GM19043 (cell line): ENCODE results near the gene PPP1R14C.
"Not testable (repeated sequence)": the region's sequence is repeated elsewhere in the genome, so short reads cannot be mapped to it uniquely, and the experiment has no call there.

ENCODE experiments used
- ATAC-seq: cut with Tn5 transposase; IDR thresholded peaks from one replicate; pipeline ENCODE4 v1.9.1; 2021; ENCODE audit warnings: low read depth; ENCODE audit not compliant: unreplicated experiment

The PPP1R14C gene

GRCh38 chr6:150137711-150138110 lies 5.1 kb upstream of the PPP1R14C start:
- ATAC-seq: not testable (repeated sequence)

- ATAC-seq: no peak
Measured at GRCh38 chr6:150138638-150139037, 4.2 kb upstream of the PPP1R14C start.

GRCh38 chr6:150139533-150139932 lies 3.3 kb upstream of the PPP1R14C start:
- no peak for ATAC-seq

GRCh38 chr6:150140236-150140969 lies 2.4 kb upstream of the PPP1R14C start:
- no peak for ATAC-seq

- ATAC-seq: no peak
Measured at GRCh38 chr6:150142097-150142669, 661 bp upstream of the PPP1R14C start.

GRCh38 chr6:150143516-150144293 lies 861 bp downstream of the PPP1R14C start:
- no peak for ATAC-seq

- no peak for ATAC-seq
Measured at GRCh38 chr6:150144294-150144868, 1.5 kb downstream of the PPP1R14C start.

- ATAC-seq: no peak
Measured at GRCh38 chr6:150145427-150145826, 2.6 kb downstream of the PPP1R14C start.

GRCh38 chr6:150145830-150146229 lies 3.0 kb downstream of the PPP1R14C start:
- no peak for ATAC-seq

GRCh38 chr6:150146436-150146835 lies 3.6 kb downstream of the PPP1R14C start:
- ATAC-seq: no peak

- ATAC-seq: no peak
Measured at GRCh38 chr6:150149146-150149545, 6.3 kb downstream of the PPP1R14C start.

GRCh38 chr6:150150458-150150820 lies 7.6 kb downstream of the PPP1R14C start:
- no peak for ATAC-seq

GRCh38 chr6:150150821-150151646 lies 8.2 kb downstream of the PPP1R14C start:
- ATAC-seq: no peak

GRCh38 chr6:150152891-150153876 lies 10.3 kb downstream of the PPP1R14C start:
- ATAC-seq: no peak

- ATAC-seq: no peak
Measured at GRCh38 chr6:150153905-150154492, 11.2 kb downstream of the PPP1R14C start.

- no peak for ATAC-seq
Measured at GRCh38 chr6:150156460-150156859, 13.6 kb downstream of the PPP1R14C start.

- no peak for ATAC-seq
Measured at GRCh38 chr6:150157081-150157480, 14.2 kb downstream of the PPP1R14C start.

- no peak for ATAC-seq
Measured at GRCh38 chr6:150159757-150160156, 16.9 kb downstream of the PPP1R14C start.

GRCh38 chr6:150163970-150164369 lies 21.1 kb downstream of the PPP1R14C start:
- ATAC-seq: no peak
